ENCODE results near the gene IL32. TPM values are rescaled to one million over a fixed set of nuclear protein-coding genes. Genes with fewer than 3 reads are reported as not detected.

The IL32 gene
- total and polyA plus RNA-seq, 2 donors (not counting 1 experiment from before 2014, with no cell fraction given): 2.0 to 2.3 TPM

- Histone ChIP-seq H3K27me3 (replicated peaks in 1 of 4; ENCODE audit: control extremely low read depth in 1 of 4, control insufficient read depth in 3 of 4, insufficient read depth in 4 of 4, low read length in 3 of 4) (no peaks in the 10 kb centered on the region), H3K4me2 (replicated peaks; ENCODE audit: low read depth, low read length, poor library complexity, severe bottlenecking) (peak overlapping the region; percentile 63), H2AFZ (ENCODE audit: insufficient read depth, low read depth, low read length, poor library complexity, severe bottlenecking) (peak overlapping the region; percentile 81), H3K4me3 (ENCODE audit: control extremely low read depth in 1 of 5, extremely low read depth in 1 of 5, insufficient read depth in 1 of 5, low read depth in 2 of 5, low read length in 4 of 5) (peak overlapping the region in 3 of 5 experiments; percentile 32 to 56 (median 47)), H3K4me1 (ENCODE audit: control insufficient read depth in 2 of 2, insufficient read depth in 2 of 2, low read length in 2 of 2) (peaks cover 18 to 35% of the 10 kb centered on the region in 2 donors), H3K9me3 (ENCODE audit: control extremely low read depth in 1 of 3, control insufficient read depth in 2 of 3, insufficient read depth in 1 of 3, low read length in 2 of 3) (peaks cover 0 to 4% (median 0%) of the 10 kb centered on the region in 3 donors), H3K79me2 (ENCODE audit: control insufficient read depth, insufficient read depth, low read length) (no peaks in the 10 kb centered on the region), H3K9ac (ENCODE audit: low read length) (peak overlapping the region; percentile 34), H3K36me3 (replicated peaks in 1 of 2; ENCODE audit: control extremely low read depth in 1 of 2, control insufficient read depth in 1 of 2, extremely low read depth in 1 of 2, insufficient read depth in 2 of 2, low read length in 1 of 2) (no peaks in the 10 kb centered on the region), H4K20me1 (ENCODE audit: control insufficient read depth, insufficient read depth, low read length, poor library complexity, severe bottlenecking) (no peaks in the 10 kb centered on the region), H3K27ac (ENCODE audit: low read length in 2 of 2) (no peak overlapping the region)
- ChIA-PET POLR2A (interaction anchor here (0.6 to 0.7 kb wide), 2 partner anchors 22 to 52 kb away, joined by 3 to 11 read pairs; no protein-coding TSS in a partner anchor), CTCF (interaction anchor here (0.7 to 12.2 kb wide), 5 partner anchors 21 to 54 kb away, joined by 3 to 238 read pairs (median 6); partner anchors contain the start of gene ZNF213)
- peak overlapping the region; percentile 56 for H3K27ac Mint-ChIP-seq
- no peak for ATAC-seq (ENCODE audit: low read depth)
- H3K4me1 Mint-ChIP-seq: peaks cover 27% of the 10 kb centered on the region
- H3K4me3 Mint-ChIP-seq: peak overlapping the region; percentile 89
- intact Hi-C loops (cut with micrococcal nuclease): loop anchor here (2.0 kb wide), 2 partner anchors 43 to 57 kb away; no protein-coding TSS in a partner anchor
- no peaks in the 10 kb centered on the region for H3K9me3 Mint-ChIP-seq (ENCODE audit: insufficient read depth)
- TF ChIP-seq EZH2 (IDR thresholded peaks at IDR 0.05; ENCODE audit: borderline replicate concordance, insufficient read depth, low read depth, low read length, poor library complexity, severe bottlenecking) (no peak), CTCF (IDR thresholded peaks at IDR 0.05) (no peak)
- WGBS (ENCODE audit: insufficient coverage): 30% methylated on average over 17 of the region's 27 CpGs
- no peaks in the 10 kb centered on the region for H3K27me3 Mint-ChIP-seq
- peak; percentile 37 for DNase-seq
Measured at GRCh38 chr16:3101841-3102470, 36.5 kb downstream of the IL32 start.
